Endothelial cell (in vitro differentiated cells): ENCODE data around the gene SRRM4. TPM values are rescaled to one million over a fixed set of nuclear protein-coding genes. Genes with fewer than 3 reads are reported as not detected.
A peak's percentile ranks its signal among the peaks of the same experiment; 100 is the strongest.
"Not testable (repeated sequence)": the region's sequence is repeated elsewhere in the genome, so short reads cannot be mapped to it uniquely, and the experiment has no call there.

ENCODE experiments used
- DNase-seq: peaks from one replicate; pipeline ENCODE4 v3.0.0; 2021; ENCODE audit warnings: low spot score
- H3K27ac Mint-ChIP-seq: one replicate; pipeline ENCODE4 v1.8.0; 2021; ENCODE audit warnings: mixed read lengths, inconsistent platforms; ENCODE audit not compliant: unreplicated experiment
- H3K27me3 Mint-ChIP-seq: one replicate; pipeline ENCODE4 v1.8.0; 2021; ENCODE audit warnings: mild to moderate bottlenecking, moderate library complexity, mixed read lengths, inconsistent platforms; ENCODE audit not compliant: unreplicated experiment
- H3K36me3 Mint-ChIP-seq: one replicate; pipeline ENCODE4 v1.8.0; 2021; ENCODE audit warnings: mild to moderate bottlenecking, low read depth, mixed read lengths, inconsistent platforms; ENCODE audit not compliant: unreplicated experiment
- H3K4me1 Mint-ChIP-seq: one replicate; pipeline ENCODE4 v1.8.0; 2021; ENCODE audit warnings: mild to moderate bottlenecking, mixed read lengths, inconsistent platforms; ENCODE audit not compliant: unreplicated experiment
- H3K4me3 Mint-ChIP-seq: one replicate; pipeline ENCODE4 v1.8.0; 2021; ENCODE audit warnings: mild to moderate bottlenecking, mixed read lengths, inconsistent platforms; ENCODE audit not compliant: unreplicated experiment
- H3K9me3 Mint-ChIP-seq: one replicate; pipeline ENCODE4 v1.8.0; 2021; ENCODE audit warnings: mixed read lengths, inconsistent platforms; ENCODE audit not compliant: unreplicated experiment
- total RNA-seq: library from RNA; stranded (reverse); fragmentation: NEBNext Ultra II Directional; extraction: Animal tissue kit (Norgen Biotek cat#: 25700); gene quantifications from one replicate; pipeline ENCODE4 v1.2.1, GENCODE V29; 2021; ENCODE audit not compliant: unreplicated experiment
- TF ChIP-seq, protein P1 (sequence below): fragments of 200-600 bp; sonication (generic); IDR thresholded peaks from one replicate; pipeline ENCODE4 v1.5.0; 2021; ENCODE audit warnings: antibody characterized with exemption; ENCODE audit not compliant: unreplicated experiment

The SRRM4 gene
- total RNA-seq, 1 donor from 2014 or later, result 3.6 TPM

DNA sequence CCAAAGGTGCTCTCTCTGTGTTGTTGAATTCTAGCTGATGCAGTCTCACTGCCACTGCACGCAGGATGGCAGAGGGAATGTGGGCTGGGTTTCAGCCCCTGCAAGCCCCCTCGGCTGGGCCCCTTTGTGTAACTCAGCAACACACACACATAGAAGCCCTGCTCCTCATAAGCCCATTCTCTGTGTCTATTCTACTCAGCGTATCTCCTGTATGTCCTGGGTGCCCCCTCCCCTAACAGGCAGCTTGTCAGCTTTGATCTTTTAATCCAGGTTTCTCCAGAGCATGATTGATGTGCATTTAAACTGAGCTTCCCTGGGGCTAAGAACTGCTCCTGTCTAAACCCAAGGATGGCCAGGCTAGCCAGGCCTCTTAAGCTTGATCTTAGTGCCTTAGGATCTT lies 43.0 kb downstream of the SRRM4 start:
- Mint-ChIP-seq H3K4me3 (no peak overlapping the region), H3K27me3 (peaks cover 6% of the 10 kb centered on the region), H3K27ac (no peak overlapping the region), H3K36me3 (no peaks in the 10 kb centered on the region), H3K4me1 (peaks cover 15% of the 10 kb centered on the region), H3K9me3 (no peaks in the 10 kb centered on the region)
- no peak for DNase-seq
- TF ChIP-seq, protein P1, sequence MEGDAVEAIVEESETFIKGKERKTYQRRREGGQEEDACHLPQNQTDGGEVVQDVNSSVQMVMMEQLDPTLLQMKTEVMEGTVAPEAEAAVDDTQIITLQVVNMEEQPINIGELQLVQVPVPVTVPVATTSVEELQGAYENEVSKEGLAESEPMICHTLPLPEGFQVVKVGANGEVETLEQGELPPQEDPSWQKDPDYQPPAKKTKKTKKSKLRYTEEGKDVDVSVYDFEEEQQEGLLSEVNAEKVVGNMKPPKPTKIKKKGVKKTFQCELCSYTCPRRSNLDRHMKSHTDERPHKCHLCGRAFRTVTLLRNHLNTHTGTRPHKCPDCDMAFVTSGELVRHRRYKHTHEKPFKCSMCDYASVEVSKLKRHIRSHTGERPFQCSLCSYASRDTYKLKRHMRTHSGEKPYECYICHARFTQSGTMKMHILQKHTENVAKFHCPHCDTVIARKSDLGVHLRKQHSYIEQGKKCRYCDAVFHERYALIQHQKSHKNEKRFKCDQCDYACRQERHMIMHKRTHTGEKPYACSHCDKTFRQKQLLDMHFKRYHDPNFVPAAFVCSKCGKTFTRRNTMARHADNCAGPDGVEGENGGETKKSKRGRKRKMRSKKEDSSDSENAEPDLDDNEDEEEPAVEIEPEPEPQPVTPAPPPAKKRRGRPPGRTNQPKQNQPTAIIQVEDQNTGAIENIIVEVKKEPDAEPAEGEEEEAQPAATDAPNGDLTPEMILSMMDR, result no peak

DNA sequence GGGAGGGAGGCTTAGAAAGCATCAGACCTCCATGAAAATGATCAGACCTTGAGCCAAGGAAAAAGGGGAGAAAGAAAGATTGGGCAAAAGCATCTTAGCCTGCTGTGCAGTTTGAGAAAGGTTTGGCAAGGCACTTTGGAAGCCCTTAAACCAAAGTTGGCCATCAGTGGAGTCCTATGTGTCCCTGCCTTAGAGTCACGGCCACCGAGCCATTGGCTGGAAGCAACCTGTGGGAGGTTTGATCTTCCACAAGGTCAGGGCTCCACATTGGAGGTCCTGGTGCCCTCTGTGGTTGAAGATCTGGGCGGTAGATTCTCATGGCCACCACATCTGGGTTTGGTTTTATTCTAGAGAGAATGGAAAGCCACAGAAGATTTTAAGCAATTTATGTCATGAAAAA lies 44.4 kb downstream of the SRRM4 start:
- peaks cover 5% of the 10 kb centered on the region for H3K27me3 Mint-ChIP-seq
- DNase-seq, result no peak
- H3K27ac Mint-ChIP-seq, result no peak overlapping the region
- peaks cover 1% of the 10 kb centered on the region for H3K4me1 Mint-ChIP-seq
- H3K9me3 Mint-ChIP-seq, result no peaks in the 10 kb centered on the region
- no peaks in the 10 kb centered on the region for H3K36me3 Mint-ChIP-seq
- TF ChIP-seq, protein P1, result no peak
- no peak overlapping the region for H3K4me3 Mint-ChIP-seq

DNA sequence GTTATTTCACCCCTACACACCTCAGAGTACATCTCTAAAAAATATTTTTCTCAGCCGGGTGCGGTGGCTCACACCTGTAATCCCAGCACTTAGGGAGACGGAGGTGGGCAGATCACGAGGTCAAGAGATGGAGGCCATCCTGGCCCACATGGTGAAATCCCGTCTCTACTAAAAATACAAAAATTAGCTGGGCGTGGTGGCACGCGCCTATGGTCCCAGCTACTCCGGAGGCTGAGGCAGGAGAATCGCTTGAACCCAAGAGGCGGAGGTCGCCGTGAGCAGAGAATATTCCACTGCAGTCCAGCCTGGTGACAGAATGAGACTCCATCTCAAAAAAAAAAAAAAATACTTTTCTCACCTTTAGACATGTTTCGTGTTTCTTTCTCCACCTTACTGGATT lies 52.0 kb downstream of the SRRM4 start:
- not testable (repeated sequence) for H3K4me3 Mint-ChIP-seq, H3K27ac Mint-ChIP-seq, H3K9me3 Mint-ChIP-seq, H3K36me3 Mint-ChIP-seq, DNase-seq, H3K27me3 Mint-ChIP-seq
- H3K4me1 Mint-ChIP-seq, result peaks cover 34% of the 10 kb centered on the region

DNA sequence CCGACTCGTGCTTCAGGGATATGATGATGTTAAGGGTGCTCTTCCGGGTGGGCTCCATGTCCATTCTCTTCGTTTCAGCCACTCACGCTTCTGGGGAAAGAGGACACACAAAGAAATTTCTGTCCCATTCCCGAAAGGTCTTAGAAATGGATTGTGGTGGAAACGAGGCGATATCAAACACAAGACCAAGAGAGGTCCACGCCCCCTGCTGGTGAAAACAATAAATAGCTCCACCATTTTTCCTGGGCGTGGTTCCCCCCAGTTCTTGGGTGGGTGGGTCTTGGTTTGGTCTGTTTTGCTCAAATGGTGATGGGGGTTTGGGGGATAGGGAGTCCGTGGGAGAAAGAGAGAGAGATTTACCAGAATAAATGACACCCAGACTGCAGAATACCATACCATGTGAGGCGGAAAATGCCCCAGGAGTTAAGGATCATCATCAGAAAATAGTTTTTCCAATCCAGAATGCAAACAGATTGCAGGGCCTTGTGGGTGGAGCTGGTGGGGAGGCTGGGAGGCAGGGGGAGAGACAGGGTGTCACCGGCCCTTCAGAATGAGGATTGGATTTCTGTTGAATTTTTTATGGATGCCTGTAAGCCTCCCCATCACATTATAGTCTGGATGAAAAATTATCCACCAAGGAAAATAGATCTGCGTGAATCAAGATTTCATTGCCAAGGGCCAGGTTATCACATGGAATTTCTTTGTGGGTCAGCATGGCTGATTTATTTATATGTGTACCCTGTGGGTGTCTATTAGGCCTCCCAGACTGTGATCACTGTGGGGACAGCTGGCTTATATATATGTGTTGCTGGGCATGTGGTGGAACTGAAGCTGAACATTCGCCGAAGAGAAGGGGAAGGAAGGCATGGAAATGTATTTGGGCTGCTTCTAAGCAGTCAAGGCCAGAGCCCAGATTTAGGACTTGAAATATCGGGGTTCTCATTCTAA lies 55.8 kb downstream of the SRRM4 start:
- Mint-ChIP-seq H3K36me3 (no peaks in the 10 kb centered on the region), H3K4me1 (peaks cover 34% of the 10 kb centered on the region), H3K9me3 (no peaks in the 10 kb centered on the region), H3K27me3 (no peaks in the 10 kb centered on the region), H3K27ac (peak overlapping the region; percentile 92), H3K4me3 (no peak overlapping the region)
- TF ChIP-seq, protein P1, result peak; percentile 89
- peak; percentile 33 for DNase-seq

DNA sequence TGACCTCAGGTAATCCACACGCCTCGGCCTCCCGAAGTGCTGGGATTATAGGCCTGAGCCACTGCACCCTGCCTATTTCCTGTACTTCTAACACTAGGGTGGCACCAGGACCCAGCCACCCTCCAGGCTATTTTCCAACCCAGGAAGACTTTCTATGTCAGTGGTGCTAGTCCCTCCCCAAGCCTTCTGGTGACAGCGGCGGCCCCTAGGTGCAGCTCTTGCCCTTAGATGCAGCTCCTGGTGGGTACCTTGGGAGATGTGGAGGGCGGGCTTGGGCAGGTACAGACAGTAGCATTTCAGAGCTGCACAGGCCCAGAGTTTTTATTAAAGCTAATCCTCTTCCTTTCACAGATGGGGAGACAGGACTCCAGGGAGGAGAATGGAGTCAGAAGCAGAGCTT lies 62.8 kb downstream of the SRRM4 start:
- DNase-seq, result no peak
- TF ChIP-seq, protein P1, result no peak
- Mint-ChIP-seq H3K9me3 (no peaks in the 10 kb centered on the region), H3K27ac (no peak overlapping the region), H3K4me1 (peaks cover 6% of the 10 kb centered on the region), H3K4me3 (no peak overlapping the region), H3K27me3 (peaks cover 2% of the 10 kb centered on the region), H3K36me3 (peaks cover 4% of the 10 kb centered on the region)
